DND-41 (cell line): ENCODE measurements around the gene CYP2F1.
"Not testable (repeated sequence)": the region's sequence is repeated elsewhere in the genome, so short reads cannot be mapped to it uniquely, and the experiment has no call there.

ENCODE experiments used
- ATAC-seq: fragments of 200-7000 bp; cut with Tn5 transposase; 3 replicates; pipeline ENCODE4 v1.9.1; 2021; ENCODE audit warnings: low read depth; ENCODE audit not compliant: insufficient read depth
- DNase-seq: peaks from one replicate; pipeline ENCODE4 v3.0.0-alpha.2; 2020
- H2AFZ ChIP-seq: 2 replicates; pipeline ENCODE4 v1.6.0; 2012; ENCODE audit warnings: low read depth, low read length
- H3K27ac ChIP-seq: 2 replicates; pipeline ENCODE4 v1.5.1; 2012; ENCODE audit warnings: low read length, inconsistent platforms
- H3K27me3 ChIP-seq: fragments of 200-600 bp; sonication (generic); 2 replicates; pipeline ENCODE4 v1.6.0; 2012; ENCODE audit warnings: low read length, mild to moderate bottlenecking, inconsistent platforms; ENCODE audit not compliant: insufficient read depth, poor library complexity
- H3K36me3 ChIP-seq: 2 replicates; pipeline ENCODE4 v1.5.1; 2012; ENCODE audit warnings: low read length, inconsistent platforms; ENCODE audit not compliant: insufficient read depth
- H3K4me1 ChIP-seq: 2 replicates; pipeline ENCODE4 v1.5.1; 2012; ENCODE audit warnings: mild to moderate bottlenecking, low read length; ENCODE audit not compliant: insufficient read depth
- H3K4me2 ChIP-seq: 2 replicates; pipeline ENCODE4 v1.6.0; 2012; ENCODE audit warnings: mild to moderate bottlenecking, moderate library complexity, low read length, inconsistent platforms; ENCODE audit not compliant: insufficient read depth
- H3K4me3 ChIP-seq, 2 experiments: fragments of 200-600 bp in 1 of 2; shearing (Covaris generic) in 1 of 2; 2 replicates each; pipeline ENCODE4 v1.5.1; 2012 to 2016; ENCODE audit warnings: inconsistent platforms in 2 of 2, low read length in 2 of 2, mild to moderate bottlenecking in 2 of 2, low read depth in 1 of 2, moderate library complexity in 1 of 2
- H3K79me2 ChIP-seq: 2 replicates; pipeline ENCODE4 v1.6.0; 2012; ENCODE audit warnings: low read length, inconsistent platforms; ENCODE audit not compliant: insufficient read depth
- H3K9ac ChIP-seq: 2 replicates; pipeline ENCODE4 v1.6.0; 2012; ENCODE audit warnings: low read depth, mild to moderate bottlenecking, inconsistent platforms, low read length, moderate library complexity
- H3K9me3 ChIP-seq: 2 replicates; pipeline ENCODE4 v1.5.1; 2012; ENCODE audit warnings: low read length, moderate library complexity, mild to moderate bottlenecking, inconsistent platforms; ENCODE audit not compliant: insufficient read depth, severe bottlenecking
- H4K20me1 ChIP-seq: 2 replicates; pipeline ENCODE4 v1.6.0; 2012; ENCODE audit warnings: low read length; ENCODE audit not compliant: insufficient read depth
- CTCF ChIP-seq: IDR thresholded peaks from 2 replicates; pipeline ENCODE4 v1.5.1; 2012; ENCODE audit warnings: borderline replicate concordance, low read length, moderate library complexity, mild to moderate bottlenecking; ENCODE audit not compliant: poor library complexity, severe bottlenecking; ENCODE audit errors: extremely low read depth
- EZH2 ChIP-seq: IDR thresholded peaks from 3 replicates; pipeline ENCODE4 v1.6.1; 2012; ENCODE audit warnings: borderline replicate concordance, low read depth, mild to moderate bottlenecking, moderate library complexity, low read length, inconsistent platforms; ENCODE audit not compliant: severe bottlenecking

Gene CYP2F1

GRCh38 chr19:41131186-41131585 lies 17.0 kb downstream of the CYP2F1 start:
- Histone ChIP-seq H3K9me3 (no peaks in the 10 kb centered on the region), H3K79me2 (no peaks in the 10 kb centered on the region), H3K27ac (no peak overlapping the region), H2AFZ (no peak overlapping the region), H3K36me3 (no peaks in the 10 kb centered on the region), H3K4me3 (no peak overlapping the region), H3K4me2 (no peak overlapping the region), H4K20me1 (no peaks in the 10 kb centered on the region), H3K9ac (no peak overlapping the region), H3K27me3 (peaks cover 3% of the 10 kb centered on the region), H3K4me1 (no peaks in the 10 kb centered on the region)
- ATAC-seq (no peak), DNase-seq (no peak)
- TF ChIP-seq EZH2 (no peak), CTCF (no peak)

GRCh38 chr19:41133260-41133659 lies 19.0 kb downstream of the CYP2F1 start:
- TF ChIP-seq EZH2 = no peak
- TF ChIP-seq CTCF = no peak
- Histone ChIP-seq H3K9ac (no peak overlapping the region), H3K79me2 (no peaks in the 10 kb centered on the region), H3K27ac (no peak overlapping the region), H4K20me1 (no peaks in the 10 kb centered on the region), H3K4me1 (no peaks in the 10 kb centered on the region), H3K27me3 (peaks cover 3% of the 10 kb centered on the region), H3K4me3 (no peak overlapping the region), H2AFZ (no peak overlapping the region), H3K4me2 (no peak overlapping the region), H3K36me3 (no peaks in the 10 kb centered on the region), H3K9me3 (no peaks in the 10 kb centered on the region)
- DNase-seq (no peak), ATAC-seq (no peak)

GRCh38 chr19:41134616-41135015 lies 20.4 kb downstream of the CYP2F1 start:
- no peak overlapping the region for H3K9ac ChIP-seq
- DNase-seq = no peak
- no peaks in the 10 kb centered on the region for H3K4me1 ChIP-seq
- H3K27ac ChIP-seq = no peak overlapping the region
- no peaks in the 10 kb centered on the region for H3K79me2 ChIP-seq
- H4K20me1 ChIP-seq = no peaks in the 10 kb centered on the region
- ATAC-seq = no peak
- H3K4me2 ChIP-seq = no peak overlapping the region
- TF ChIP-seq CTCF = no peak
- no peak for TF ChIP-seq EZH2
- no peak overlapping the region for H2AFZ ChIP-seq
- H3K4me3 ChIP-seq = no peak overlapping the region
- H3K27me3 ChIP-seq = peaks cover 3% of the 10 kb centered on the region
- H3K36me3 ChIP-seq = no peaks in the 10 kb centered on the region
- no peaks in the 10 kb centered on the region for H3K9me3 ChIP-seq

- ATAC-seq, H3K27me3 ChIP-seq, H3K9me3 ChIP-seq, H3K27ac ChIP-seq, H3K4me1 ChIP-seq, H3K79me2 ChIP-seq, H3K9ac ChIP-seq, H3K4me2 ChIP-seq, H2AFZ ChIP-seq, DNase-seq, H3K4me3 ChIP-seq, H4K20me1 ChIP-seq, H3K36me3 ChIP-seq: not testable (repeated sequence)
Observed at GRCh38 chr19:41135390-41136384, 21.5 kb downstream of the CYP2F1 start.
